Upper lobe of left lung (tissue), 4 donors: ENCODE measurements around the gene RRP1B.

Experiments used
- CTCF ChIP-seq, 6 experiments: fragments of 450-650 bp in 4 of 6; fragments of 200-600 bp in 2 of 6; sonication (generic) in 2 of 6; IDR thresholded peaks; one replicate each; pipeline ENCODE4 v1.5.1; 2016 to 2019; ENCODE audit warnings: antibody characterized with exemption in 6 of 6
- POLR2A ChIP-seq, 4 donors: fragments of 450-650 bp; IDR thresholded peaks; one replicate each; pipeline ENCODE4 v1.5.1; 2016 to 2017; ENCODE audit warnings: antibody characterized with exemption in 4 of 4, mild to moderate bottlenecking in 2 of 4

GRCh38 chr21:43737158-43737950, 78.0 kb downstream of the RRP1B start:
- TF ChIP-seq CTCF (IDR thresholded peaks at IDR 0.05) = no peak
- TF ChIP-seq POLR2A (IDR thresholded peaks at IDR 0.05) = no peak
